ACC112 (cell line): ENCODE results near the gene PROKR1.
"Not testable (repeated sequence)": the region's sequence is repeated elsewhere in the genome, so short reads cannot be mapped to it uniquely, and the experiment has no call there.

Source experiments
- H2AFZ ChIP-seq: fragments of 200-600 bp; sonication (generic); one replicate; pipeline ENCODE4 v1.6.0; 2017; ENCODE audit warnings: antibody characterized with exemption, low read length; ENCODE audit not compliant: unreplicated experiment
- H3K27ac ChIP-seq: fragments of 200-600 bp; sonication (generic); 2 replicates; pipeline ENCODE4 v1.5.1; 2014; ENCODE audit warnings: low read depth, mild to moderate bottlenecking, antibody characterized with exemption, low read length, moderate library complexity
- H3K27me3 ChIP-seq: fragments of 200-600 bp; sonication (generic); 2 replicates; pipeline ENCODE4 v1.6.1; 2014; ENCODE audit warnings: mild to moderate bottlenecking, antibody characterized with exemption, low read length, moderate library complexity, mixed read lengths; ENCODE audit not compliant: insufficient read depth
- H3K36me3 ChIP-seq: fragments of 200-600 bp; sonication (generic); 2 replicates; pipeline ENCODE4 v1.6.1; 2016; ENCODE audit warnings: mild to moderate bottlenecking, antibody characterized with exemption, low read length, moderate library complexity, mixed read lengths; ENCODE audit not compliant: insufficient read depth
- H3K4me1 ChIP-seq: fragments of 200-600 bp; sonication (generic); one replicate; pipeline ENCODE4 v1.6.1; 2016; ENCODE audit warnings: low read length, mixed read lengths; ENCODE audit not compliant: insufficient read depth, unreplicated experiment, control insufficient read depth
- H3K4me3 ChIP-seq: fragments of 200-600 bp; sonication (generic); 2 replicates; pipeline ENCODE4 v1.5.1; 2014; ENCODE audit warnings: mild to moderate bottlenecking, low read depth, low read length
- H3K79me2 ChIP-seq: fragments of 200-600 bp; sonication (generic); one replicate; pipeline ENCODE4 v1.6.0; 2016; ENCODE audit warnings: low read length; ENCODE audit not compliant: control insufficient read depth, unreplicated experiment, insufficient read depth

The PROKR1 gene

DNA sequence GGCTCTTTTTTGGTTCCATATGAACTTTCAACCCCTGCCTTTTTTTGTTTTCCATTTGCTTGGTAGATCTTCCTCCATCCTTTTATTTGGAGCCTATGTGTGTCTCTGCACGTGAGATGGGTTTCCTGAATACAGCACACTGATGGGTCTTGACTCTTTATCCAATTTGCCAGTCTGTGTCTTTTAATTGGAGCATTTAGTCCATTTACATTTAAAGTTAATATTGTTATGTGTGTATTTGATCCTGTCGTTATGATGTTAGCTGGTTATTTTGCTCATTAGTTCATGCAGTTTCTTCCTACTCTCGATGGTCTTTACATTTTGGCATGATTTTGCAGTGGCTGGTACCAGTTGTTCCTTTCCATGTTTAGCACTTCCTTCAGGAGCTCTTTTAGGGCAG is 34.5 kb downstream of the PROKR1 start:
- not testable (repeated sequence) for H3K27ac ChIP-seq, H2AFZ ChIP-seq, H3K4me1 ChIP-seq, H3K79me2 ChIP-seq, H3K36me3 ChIP-seq, H3K4me3 ChIP-seq
- H3K27me3 ChIP-seq = peaks cover 50% of the 10 kb centered on the region

DNA sequence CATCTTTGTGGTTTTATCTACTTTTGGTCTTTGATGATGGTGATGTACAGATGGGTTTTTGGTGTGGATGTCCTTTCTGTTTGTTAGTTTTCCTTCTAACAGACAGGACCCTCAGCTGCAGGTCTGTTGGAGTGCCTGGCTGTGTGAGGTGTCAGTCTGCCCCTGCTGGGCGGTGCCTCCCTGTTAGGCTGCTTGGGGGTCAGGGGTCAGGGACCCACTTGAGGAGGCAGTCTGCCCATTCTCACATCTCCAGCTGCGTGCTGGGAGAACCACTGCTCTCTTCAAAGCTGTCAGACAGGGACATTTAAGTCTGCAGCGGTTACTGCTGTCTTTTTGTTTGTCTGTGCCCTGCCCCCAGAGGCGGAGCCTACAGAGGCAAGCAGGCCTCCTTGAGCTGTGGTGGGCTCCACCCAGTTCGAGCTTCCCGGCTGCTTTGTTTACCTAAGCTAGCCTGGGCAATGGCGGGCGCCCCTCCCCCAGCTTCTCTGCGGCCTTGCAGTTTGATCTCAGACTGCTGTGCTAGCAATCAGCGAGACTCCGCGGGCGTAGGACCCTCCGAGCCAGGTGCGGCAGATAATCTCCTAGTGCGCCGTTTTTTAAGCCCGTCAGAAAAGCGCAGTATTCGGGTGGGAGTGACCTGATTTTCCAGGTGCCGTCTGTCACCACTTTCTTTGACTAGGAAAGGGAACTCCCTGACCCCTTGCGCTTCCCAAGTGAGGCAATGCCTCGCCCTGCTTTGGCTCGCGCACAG is 36.0 kb downstream of the PROKR1 start:
- H3K4me1 ChIP-seq, H3K4me3 ChIP-seq, H2AFZ ChIP-seq, H3K27ac ChIP-seq, H3K79me2 ChIP-seq, H3K36me3 ChIP-seq: not testable (repeated sequence)
- H3K27me3 ChIP-seq = peaks cover 45% of the 10 kb centered on the region

DNA sequence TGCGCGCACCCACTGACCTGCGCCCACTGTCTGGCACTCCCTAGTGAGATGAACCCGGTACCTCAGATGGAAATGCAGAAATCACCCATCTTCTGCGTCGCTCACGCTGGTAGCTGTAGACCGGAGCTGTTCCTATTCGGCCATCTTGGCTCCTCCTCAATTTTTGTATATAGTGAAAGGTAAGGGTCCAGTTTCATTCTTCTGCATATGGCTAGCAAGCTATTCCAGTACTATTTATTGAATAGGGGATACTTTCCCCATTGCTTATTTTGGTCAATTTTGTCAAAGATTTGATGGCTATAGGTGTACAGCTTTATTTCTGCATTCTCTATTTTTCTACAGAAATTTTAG is 36.5 kb downstream of the PROKR1 start:
- H3K4me1 ChIP-seq, H3K4me3 ChIP-seq, H3K79me2 ChIP-seq, H2AFZ ChIP-seq, H3K27ac ChIP-seq, H3K36me3 ChIP-seq: not testable (repeated sequence)
- peaks cover 46% of the 10 kb centered on the region for H3K27me3 ChIP-seq

DNA sequence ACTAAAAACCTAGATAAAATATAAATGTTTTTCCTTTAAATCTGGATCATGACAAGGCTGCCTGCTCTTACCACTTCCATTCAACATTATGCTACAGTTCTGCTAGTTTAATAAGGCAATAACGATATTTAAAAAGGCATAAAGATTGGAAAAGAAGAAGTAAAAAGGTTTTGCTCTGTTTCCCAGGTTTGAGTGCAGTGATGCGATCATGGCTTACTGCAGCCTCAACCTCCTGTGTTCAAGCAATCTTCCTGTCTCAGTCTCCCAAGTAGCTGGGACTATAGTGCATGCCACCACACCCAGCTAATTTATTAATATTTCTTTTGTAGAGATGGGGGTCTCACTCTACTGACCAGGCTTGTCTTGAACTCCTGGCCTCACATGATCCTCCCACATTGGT is 40.8 kb downstream of the PROKR1 start:
- no peak overlapping the region for H2AFZ ChIP-seq
- peaks cover 50% of the 10 kb centered on the region for H3K27me3 ChIP-seq
- no peaks in the 10 kb centered on the region for H3K79me2 ChIP-seq
- H3K36me3 ChIP-seq = no peaks in the 10 kb centered on the region
- no peak overlapping the region for H3K4me3 ChIP-seq
- no peak overlapping the region for H3K27ac ChIP-seq
- H3K4me1 ChIP-seq = no peaks in the 10 kb centered on the region

DNA sequence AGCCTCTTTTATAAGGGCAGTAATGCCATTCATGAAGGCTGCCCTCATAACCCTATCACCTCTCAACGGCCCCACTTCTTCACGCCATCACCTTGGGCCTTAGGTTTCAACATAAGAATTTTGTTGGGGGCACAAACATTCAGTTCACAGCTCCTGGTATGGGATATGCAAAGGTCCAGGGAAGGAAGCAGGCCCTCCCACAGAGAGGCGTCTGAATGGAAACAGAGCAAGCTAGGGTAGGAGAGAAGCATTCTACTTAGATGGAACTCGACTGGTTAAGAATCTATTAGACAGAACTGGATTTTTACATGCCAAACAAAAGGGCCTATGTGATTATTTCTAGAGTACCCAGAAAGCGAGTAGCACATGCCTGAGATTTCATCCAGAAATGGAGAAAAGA is 42.8 kb downstream of the PROKR1 start:
- H2AFZ ChIP-seq = no peak overlapping the region
- H3K27me3 ChIP-seq = peaks cover 48% of the 10 kb centered on the region
- H3K79me2 ChIP-seq = no peaks in the 10 kb centered on the region
- H3K4me3 ChIP-seq = no peak overlapping the region
- no peak overlapping the region for H3K27ac ChIP-seq
- H3K36me3 ChIP-seq = no peaks in the 10 kb centered on the region
- no peaks in the 10 kb centered on the region for H3K4me1 ChIP-seq

DNA sequence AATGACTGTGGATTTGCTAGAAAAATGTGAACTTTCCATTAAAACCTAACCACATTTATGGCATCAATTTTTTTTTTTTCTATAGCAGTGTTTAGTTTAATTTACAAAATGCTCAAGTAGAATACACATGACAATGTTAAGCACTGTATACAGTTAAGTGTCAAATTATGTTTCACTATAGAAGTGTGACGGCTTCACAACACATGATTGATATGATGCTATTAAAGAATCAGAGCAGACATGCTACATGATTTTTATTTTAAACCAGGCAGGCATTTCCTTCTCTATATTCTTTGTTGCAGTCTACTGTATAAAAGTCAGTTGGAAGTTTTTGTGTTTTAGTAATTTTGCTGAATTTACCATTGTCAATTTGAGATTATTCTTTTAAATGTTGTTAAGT is 43.6 kb downstream of the PROKR1 start:
- H3K4me3 ChIP-seq = no peak overlapping the region
- H3K27ac ChIP-seq = no peak overlapping the region

DNA sequence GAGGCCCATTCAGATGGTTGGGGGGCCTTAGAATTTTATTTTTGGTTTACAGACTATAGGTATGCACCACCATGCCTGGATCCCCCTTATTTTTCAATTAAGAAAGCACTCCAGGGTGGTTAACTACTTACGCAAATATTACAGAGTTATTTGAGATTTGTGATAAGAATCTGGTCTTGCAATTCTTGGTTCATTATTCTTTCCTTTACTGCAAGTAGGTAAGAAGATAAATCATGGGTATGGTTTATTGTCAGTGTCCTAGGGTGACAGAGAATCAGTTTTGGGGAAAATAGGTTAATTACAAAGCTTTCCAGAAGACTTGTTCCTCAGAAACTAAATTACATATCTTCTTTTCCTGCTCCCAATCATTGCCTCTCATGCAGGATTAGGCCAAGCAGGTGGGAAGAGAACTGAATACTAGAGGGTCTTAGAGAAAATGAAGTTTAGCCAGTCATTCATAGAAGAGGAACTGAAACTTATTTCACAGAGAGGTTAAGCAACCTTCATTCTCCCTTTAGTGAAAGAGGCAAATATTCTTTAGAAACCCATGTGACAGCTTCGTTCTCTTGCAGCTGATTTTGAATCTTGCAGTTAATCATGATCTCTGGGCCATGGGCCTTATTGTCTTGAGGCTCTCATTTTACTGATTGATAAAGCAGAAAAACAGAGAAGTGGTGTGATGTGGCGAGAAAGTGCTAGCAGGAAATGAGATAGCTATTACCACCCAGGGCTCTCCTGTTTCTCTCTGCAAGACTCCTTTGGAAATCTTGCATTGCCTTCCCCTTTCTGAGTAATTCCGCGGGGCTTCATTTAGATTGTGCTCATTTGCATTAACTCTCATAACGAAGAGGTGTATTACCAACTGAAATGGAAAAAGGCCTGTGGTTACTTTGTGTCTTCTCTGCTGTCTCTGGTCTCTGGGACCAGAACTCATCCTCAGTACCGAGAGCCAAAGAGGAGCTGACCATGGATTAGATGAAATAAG is 46.5 kb downstream of the PROKR1 start:
- no peak overlapping the region for H2AFZ ChIP-seq
- no peak overlapping the region for H3K27ac ChIP-seq
- H3K27me3 ChIP-seq = peaks cover 56% of the 10 kb centered on the region
- H3K79me2 ChIP-seq = no peaks in the 10 kb centered on the region
- no peaks in the 10 kb centered on the region for H3K4me1 ChIP-seq
- H3K36me3 ChIP-seq = no peaks in the 10 kb centered on the region
- no peak overlapping the region for H3K4me3 ChIP-seq

More for the DNA sequence above, 43.6 kb downstream of the PROKR1 start:
- Histone ChIP-seq H3K79me2 (no peaks in the 10 kb centered on the region), H3K27me3 (peaks cover 46% of the 10 kb centered on the region), H3K4me1 (no peaks in the 10 kb centered on the region), H3K36me3 (no peaks in the 10 kb centered on the region), H2AFZ (no peak overlapping the region)

DNA sequence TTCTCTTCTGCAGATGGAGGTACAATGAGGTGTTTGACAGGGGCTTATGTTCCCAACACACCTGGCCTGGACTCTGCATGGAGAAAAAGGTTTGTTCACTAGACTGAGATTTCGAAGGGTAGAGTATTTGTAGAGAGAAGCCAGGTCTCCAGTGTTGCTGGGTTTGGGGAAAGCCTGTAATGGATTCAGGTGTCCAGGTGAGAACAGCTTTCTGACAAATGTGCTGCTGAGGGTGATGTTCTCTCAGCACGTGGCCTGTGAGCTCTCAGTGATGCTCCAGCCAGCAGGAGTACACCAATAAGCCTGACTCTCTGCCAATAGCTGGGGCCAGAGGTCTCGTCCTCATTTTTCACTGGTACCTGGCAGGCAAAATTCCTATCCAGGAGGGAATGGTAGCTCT is 47.5 kb downstream of the PROKR1 start:
- no peaks in the 10 kb centered on the region for H3K36me3 ChIP-seq
- H3K4me3 ChIP-seq = no peak overlapping the region
- peaks cover 60% of the 10 kb centered on the region for H3K27me3 ChIP-seq
- H3K27ac ChIP-seq = no peak overlapping the region
- no peaks in the 10 kb centered on the region for H3K4me1 ChIP-seq
- H3K79me2 ChIP-seq = no peaks in the 10 kb centered on the region
- H2AFZ ChIP-seq = no peak overlapping the region

DNA sequence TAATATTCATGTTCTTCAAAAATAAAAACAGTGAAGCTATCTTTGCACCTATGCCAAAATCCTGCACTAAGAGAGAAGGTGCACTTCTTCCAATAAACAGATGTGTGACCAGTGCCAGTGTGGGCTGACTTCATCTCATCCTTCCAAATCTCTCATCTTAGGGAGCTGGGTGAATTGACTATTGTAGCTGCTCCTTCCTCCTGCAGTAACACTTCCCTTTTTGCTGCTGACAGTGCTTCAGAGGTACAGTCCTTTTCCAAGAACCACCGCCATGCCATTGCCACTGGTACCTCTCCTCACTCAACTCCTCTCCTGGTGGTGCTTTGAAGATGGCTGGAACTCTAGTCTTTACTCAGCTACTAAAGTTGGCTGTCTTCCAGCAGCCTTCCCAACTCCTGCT is 49.1 kb downstream of the PROKR1 start:
- Histone ChIP-seq H3K27me3 (peaks cover 71% of the 10 kb centered on the region), H3K36me3 (no peaks in the 10 kb centered on the region), H3K27ac (no peak overlapping the region), H3K4me1 (no peaks in the 10 kb centered on the region), H3K79me2 (no peaks in the 10 kb centered on the region), H3K4me3 (no peak overlapping the region), H2AFZ (no peak overlapping the region)

DNA sequence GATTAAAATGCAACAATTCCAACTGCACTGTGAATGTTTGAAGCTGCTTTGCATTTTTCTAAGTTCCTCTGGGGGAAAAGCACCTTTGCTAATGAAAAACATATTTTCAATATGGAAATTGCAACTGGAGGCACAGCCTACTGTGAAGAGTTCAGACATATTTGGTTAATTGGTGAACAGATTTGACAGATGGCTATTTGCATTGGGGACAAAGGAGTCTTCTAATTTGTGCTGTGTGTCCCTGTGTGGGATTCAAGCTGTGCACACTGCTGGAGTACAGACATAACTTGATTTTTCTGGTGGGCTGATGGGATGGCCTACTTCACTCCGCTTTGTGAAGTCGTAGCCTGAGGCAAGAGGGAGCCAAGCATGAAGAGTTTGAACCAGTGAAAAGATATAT is 50.6 kb downstream of the PROKR1 start:
- no peaks in the 10 kb centered on the region for H3K4me1 ChIP-seq
- H2AFZ ChIP-seq = no peak overlapping the region
- H3K79me2 ChIP-seq = no peaks in the 10 kb centered on the region
- no peak overlapping the region for H3K27ac ChIP-seq
- H3K4me3 ChIP-seq = no peak overlapping the region
- H3K36me3 ChIP-seq = no peaks in the 10 kb centered on the region
- H3K27me3 ChIP-seq = peaks cover 85% of the 10 kb centered on the region

DNA sequence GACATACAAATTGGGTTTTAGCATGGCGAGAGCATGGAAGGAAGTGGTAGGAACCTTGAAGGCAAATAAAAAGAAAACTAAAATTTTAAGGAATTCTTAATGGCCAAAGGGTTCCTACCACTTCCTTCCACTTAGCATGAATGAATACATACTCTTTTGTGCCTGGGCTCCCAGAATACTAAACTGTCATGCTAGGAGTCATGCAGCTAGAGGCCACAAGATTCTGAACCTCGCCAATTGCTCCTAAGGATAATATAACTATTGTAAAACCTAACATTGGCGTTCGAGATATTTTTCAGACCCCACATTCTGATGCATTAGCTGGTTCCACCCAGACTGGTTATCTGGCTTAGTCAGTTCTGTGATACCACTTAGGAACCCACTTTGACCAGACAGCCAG is 52.6 kb downstream of the PROKR1 start:
- Histone ChIP-seq H3K4me1 (no peaks in the 10 kb centered on the region), H3K79me2 (no peaks in the 10 kb centered on the region), H3K27ac (no peak overlapping the region)

More for the DNA sequence above, 52.6 kb downstream of the PROKR1 start:
- H3K27me3 ChIP-seq = peaks cover 81% of the 10 kb centered on the region
- no peak overlapping the region for H3K4me3 ChIP-seq
- H3K36me3 ChIP-seq = no peaks in the 10 kb centered on the region
- H2AFZ ChIP-seq = no peak overlapping the region
